ENCODE measurements around the gene COA5.

GRCh38 chr2:98578231-98578630 lies 30.1 kb downstream of the COA5 start:
- TF ChIP-seq, protein P1, sequence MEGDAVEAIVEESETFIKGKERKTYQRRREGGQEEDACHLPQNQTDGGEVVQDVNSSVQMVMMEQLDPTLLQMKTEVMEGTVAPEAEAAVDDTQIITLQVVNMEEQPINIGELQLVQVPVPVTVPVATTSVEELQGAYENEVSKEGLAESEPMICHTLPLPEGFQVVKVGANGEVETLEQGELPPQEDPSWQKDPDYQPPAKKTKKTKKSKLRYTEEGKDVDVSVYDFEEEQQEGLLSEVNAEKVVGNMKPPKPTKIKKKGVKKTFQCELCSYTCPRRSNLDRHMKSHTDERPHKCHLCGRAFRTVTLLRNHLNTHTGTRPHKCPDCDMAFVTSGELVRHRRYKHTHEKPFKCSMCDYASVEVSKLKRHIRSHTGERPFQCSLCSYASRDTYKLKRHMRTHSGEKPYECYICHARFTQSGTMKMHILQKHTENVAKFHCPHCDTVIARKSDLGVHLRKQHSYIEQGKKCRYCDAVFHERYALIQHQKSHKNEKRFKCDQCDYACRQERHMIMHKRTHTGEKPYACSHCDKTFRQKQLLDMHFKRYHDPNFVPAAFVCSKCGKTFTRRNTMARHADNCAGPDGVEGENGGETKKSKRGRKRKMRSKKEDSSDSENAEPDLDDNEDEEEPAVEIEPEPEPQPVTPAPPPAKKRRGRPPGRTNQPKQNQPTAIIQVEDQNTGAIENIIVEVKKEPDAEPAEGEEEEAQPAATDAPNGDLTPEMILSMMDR (IDR thresholded peaks at IDR 0.05): no peak
- TF ChIP-seq POLR2A (IDR thresholded peaks at IDR 0.05): no peak
